Smooth muscle cell (in vitro differentiated cells): ENCODE measurements around the gene BUD23. TPM values are rescaled to one million over a fixed set of nuclear protein-coding genes. Genes with fewer than 3 reads are reported as not detected.

Experiments used
- DNase-seq: peaks from one replicate; lab custom pipeline; 2025; ENCODE audit not compliant: unreplicated experiment; lab: John Stamatoyannopoulos, UW
- H2AFZ ChIP-seq: fragments of 200-600 bp; sonication (generic); 2 replicates; pipeline ENCODE4 v1.6.0; 2016; ENCODE audit warnings: antibody characterized with exemption, low read depth, mild to moderate bottlenecking
- H3F3A ChIP-seq: fragments of 200-600 bp; sonication (generic); 2 replicates; pipeline ENCODE4 v1.6.0; 2017; ENCODE audit warnings: antibody characterized with exemption, low read depth
- H3K27ac ChIP-seq: fragments of 200-600 bp; sonication (generic); 2 replicates; pipeline ENCODE4 v1.5.1; 2016; ENCODE audit warnings: low read depth, mild to moderate bottlenecking
- H3K27me3 ChIP-seq: fragments of 200-600 bp; sonication (generic); 2 replicates; pipeline ENCODE4 v1.6.1; 2016; ENCODE audit warnings: low read depth, mild to moderate bottlenecking
- H3K36me3 ChIP-seq: fragments of 200-600 bp; sonication (generic); 2 replicates; pipeline ENCODE4 v1.5.1; 2016; ENCODE audit warnings: low read depth
- H3K4me1 ChIP-seq: fragments of 200-600 bp; sonication (generic); 2 replicates; pipeline ENCODE4 v1.5.1; 2016; ENCODE audit warnings: low read depth
- H3K4me2 ChIP-seq: fragments of 200-600 bp; sonication (generic); 2 replicates; pipeline ENCODE4 v1.6.0; 2016; ENCODE audit warnings: mild to moderate bottlenecking
- H3K4me3 ChIP-seq: fragments of 200-600 bp; sonication (generic); 2 replicates; pipeline ENCODE4 v1.5.1; 2016; ENCODE audit warnings: mild to moderate bottlenecking
- H3K79me2 ChIP-seq: fragments of 200-600 bp; sonication (generic); 2 replicates; pipeline ENCODE4 v1.6.0; 2016; ENCODE audit warnings: low read depth, mild to moderate bottlenecking
- H3K9ac ChIP-seq: fragments of 200-600 bp; sonication (generic); 2 replicates; pipeline ENCODE4 v1.6.0; 2016; ENCODE audit warnings: low read depth
- H3K9me3 ChIP-seq: fragments of 200-600 bp; sonication (generic); replicated peaks from 2 replicates; pipeline ENCODE4 v1.5.1; 2016; ENCODE audit warnings: low read depth
- H4K20me1 ChIP-seq: fragments of 200-600 bp; sonication (generic); 2 replicates; pipeline ENCODE4 v1.6.0; 2016; ENCODE audit warnings: low read depth
- WGBS: methylation state at CpG from one replicate; pipeline ENCODE4 v1.1.7; 2016; ENCODE audit warnings: low lambda C conversion rate; 5-methylcytosine and 5-hydroxymethylcytosine counted together
- microRNA counts: library from miRNA; unstranded; fragments of <30 nt; microRNA quantifications from one replicate; lab custom pipeline; 2016
- microRNA-seq: library from miRNA; unstranded; fragments of <30 nt; microRNA quantifications from one replicate; pipeline ENCODE4, GENCODE V29; 2016; ENCODE audit warnings: borderline number of aligned reads
- polyA plus RNA-seq: library from polyadenylated mRNA; unstranded; fragments of >200 nt; fragmentation: Nextera tagmentation; extraction: Ambion mirVana; gene quantifications from 2 replicates; pipeline ENCODE4 v1.2.1, GENCODE V29; 2016
- small RNA-seq: library from RNA; depleted of rRNA; stranded (forward); fragments of <200 nt; gene quantifications from one replicate; pipeline ENCODE3, GENCODE V24; 2014
- total RNA-seq: library from RNA; depleted of rRNA; stranded (reverse); fragments of >200 nt; gene quantifications from 2 replicates; pipeline ENCODE4 v1.2.3, GENCODE V29; 2014
- TF ChIP-seq, protein P1 (sequence below): fragments of 200-600 bp; sonication (generic); IDR thresholded peaks from 2 replicates; pipeline ENCODE4 v1.5.1; 2017; ENCODE audit warnings: borderline replicate concordance, mild to moderate bottlenecking, antibody characterized with exemption; ENCODE audit not compliant: insufficient read depth, poor library complexity, severe bottlenecking

BUD23 gene
- total and polyA plus RNA-seq, 2 experiments from 2014 or later: 43.0 to 116 TPM

DNA sequence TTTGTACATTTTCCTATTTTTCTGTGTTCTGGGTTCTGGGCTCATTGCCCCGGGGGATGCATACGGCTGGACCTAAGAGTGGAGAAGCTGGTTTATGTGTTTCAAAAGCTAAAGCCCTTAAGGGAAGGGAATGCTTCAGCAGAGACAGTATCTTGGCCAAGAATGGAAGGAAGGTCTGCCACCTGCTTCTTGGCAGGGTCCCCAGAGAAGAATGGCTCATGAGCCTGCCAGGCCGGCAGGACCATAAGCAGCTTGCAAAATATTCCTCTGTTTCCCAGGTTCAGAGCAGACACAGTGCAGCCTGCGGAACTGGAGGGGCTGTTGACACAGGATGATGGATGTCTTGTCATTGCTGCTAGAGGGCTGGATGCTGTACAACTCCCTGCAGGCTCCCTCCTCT is 63.0 kb downstream of the BUD23 start:
- H3K4me1 ChIP-seq: peaks cover 24% of the 10 kb centered on the region
- H3K4me2 ChIP-seq: no peak overlapping the region
- peaks cover 19% of the 10 kb centered on the region for H3K27me3 ChIP-seq
- no peak overlapping the region for H3K27ac ChIP-seq
- no peaks in the 10 kb centered on the region for H3F3A ChIP-seq
- 77% methylated on average over 4 of the region's 4 CpGs for WGBS
- no peaks in the 10 kb centered on the region for H3K9me3 ChIP-seq
- no peaks in the 10 kb centered on the region for H4K20me1 ChIP-seq
- H3K36me3 ChIP-seq: no peaks in the 10 kb centered on the region
- no peak overlapping the region for H3K4me3 ChIP-seq
- no peak for DNase-seq
- no peak overlapping the region for H2AFZ ChIP-seq
- no peak overlapping the region for H3K9ac ChIP-seq
- TF ChIP-seq, protein P1, sequence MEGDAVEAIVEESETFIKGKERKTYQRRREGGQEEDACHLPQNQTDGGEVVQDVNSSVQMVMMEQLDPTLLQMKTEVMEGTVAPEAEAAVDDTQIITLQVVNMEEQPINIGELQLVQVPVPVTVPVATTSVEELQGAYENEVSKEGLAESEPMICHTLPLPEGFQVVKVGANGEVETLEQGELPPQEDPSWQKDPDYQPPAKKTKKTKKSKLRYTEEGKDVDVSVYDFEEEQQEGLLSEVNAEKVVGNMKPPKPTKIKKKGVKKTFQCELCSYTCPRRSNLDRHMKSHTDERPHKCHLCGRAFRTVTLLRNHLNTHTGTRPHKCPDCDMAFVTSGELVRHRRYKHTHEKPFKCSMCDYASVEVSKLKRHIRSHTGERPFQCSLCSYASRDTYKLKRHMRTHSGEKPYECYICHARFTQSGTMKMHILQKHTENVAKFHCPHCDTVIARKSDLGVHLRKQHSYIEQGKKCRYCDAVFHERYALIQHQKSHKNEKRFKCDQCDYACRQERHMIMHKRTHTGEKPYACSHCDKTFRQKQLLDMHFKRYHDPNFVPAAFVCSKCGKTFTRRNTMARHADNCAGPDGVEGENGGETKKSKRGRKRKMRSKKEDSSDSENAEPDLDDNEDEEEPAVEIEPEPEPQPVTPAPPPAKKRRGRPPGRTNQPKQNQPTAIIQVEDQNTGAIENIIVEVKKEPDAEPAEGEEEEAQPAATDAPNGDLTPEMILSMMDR: no peak
- H3K79me2 ChIP-seq: no peaks in the 10 kb centered on the region

MicroRNA genes within 50 kb of the gene (microRNA counts, 767-probe panel; counts per million panel counts)
- microRNA hsa-miR-4284 (lab: Ali Mortazavi, UCI): 183 counts per million

Small RNA genes lying within 50 kb of the gene (microRNA-seq; reads per million reads assigned to microRNA genes)
- not detected for gene MIR4284

Small RNA genes lying within 50 kb of the gene (small RNA-seq; reads per million reads assigned to genes)
- not detected for gene MIR4284
- gene RN7SL265P: not detected

Other genes starting within 250 kb of the BUD23 start
- 0.58 and 1.3 TPM in 2 replicates for gene FZD9, start 249.8 kb upstream of the BUD23 start, total RNA-seq
- 1.6 and 3.3 TPM in 2 replicates for gene FZD9, start 249.8 kb upstream of the BUD23 start, polyA plus RNA-seq
- gene BAZ1B, start 161.3 kb upstream of the BUD23 start, total RNA-seq: 43.9 and 48.8 TPM in 2 replicates
- gene BAZ1B, start 161.3 kb upstream of the BUD23 start, polyA plus RNA-seq: 20.1 and 23.9 TPM in 2 replicates
- gene BCL7B, start 125.9 kb upstream of the BUD23 start, total RNA-seq: 16.0 and 31.9 TPM in 2 replicates
- gene BCL7B, start 125.9 kb upstream of the BUD23 start, polyA plus RNA-seq: 30.7 and 37.9 TPM in 2 replicates
- 62.4 and 78.5 TPM in 2 replicates for gene TBL2, start 105.0 kb upstream of the BUD23 start, total RNA-seq
- 57.7 and 67.6 TPM in 2 replicates for gene TBL2, start 105.0 kb upstream of the BUD23 start, polyA plus RNA-seq
- gene MLXIPL, start 59.1 kb upstream of the BUD23 start, total RNA-seq: not detected in 2 replicates
- gene MLXIPL, start 59.1 kb upstream of the BUD23 start, polyA plus RNA-seq: 0.32 TPM in 1 of 2 replicates, not detected in the other
- gene VPS37D, start 15.8 kb upstream of the BUD23 start, total RNA-seq: 2.8 and 7.1 TPM in 2 replicates
- 7.1 and 8.7 TPM in 2 replicates for gene VPS37D, start 15.8 kb upstream of the BUD23 start, polyA plus RNA-seq
- 1.2 and 1.4 TPM in 2 replicates for gene DNAJC30, start 144 bp upstream of the BUD23 start, total RNA-seq
- gene DNAJC30, start 144 bp upstream of the BUD23 start, polyA plus RNA-seq: 4.6 and 6.2 TPM in 2 replicates
- 14.3 and 18.3 TPM in 2 replicates for gene STX1A, start 36.1 kb downstream of the BUD23 start, total RNA-seq
- gene STX1A, start 36.1 kb downstream of the BUD23 start, polyA plus RNA-seq: 7.5 and 18.0 TPM in 2 replicates
- gene ABHD11, start 55.2 kb downstream of the BUD23 start, total RNA-seq: 3.4 and 16.5 TPM in 2 replicates
- 14.1 and 19.9 TPM in 2 replicates for gene ABHD11, start 55.2 kb downstream of the BUD23 start, polyA plus RNA-seq
- not detected in 2 replicates for gene CLDN3, start 86.7 kb downstream of the BUD23 start, total RNA-seq
- 0.16 and 1.8 TPM in 2 replicates for gene CLDN3, start 86.7 kb downstream of the BUD23 start, polyA plus RNA-seq
- gene CLDN4, start 147.4 kb downstream of the BUD23 start, total RNA-seq: 83.7 and 109 TPM in 2 replicates
- gene CLDN4, start 147.4 kb downstream of the BUD23 start, polyA plus RNA-seq: 63.5 and 429 TPM in 2 replicates
- 0.22 and 0.54 TPM in 2 replicates for gene METTL27, start 158.9 kb downstream of the BUD23 start, total RNA-seq
- 4.1 and 4.5 TPM in 2 replicates for gene METTL27, start 158.9 kb downstream of the BUD23 start, polyA plus RNA-seq
- not detected in 2 replicates for gene TMEM270, start 177.6 kb downstream of the BUD23 start, total RNA-seq
- not detected in 2 replicates for gene TMEM270, start 177.6 kb downstream of the BUD23 start, polyA plus RNA-seq